ENCODE data around the gene ATXN1.

Gene ATXN1

GRCh38 chr6:16800341-16800740 lies 39.1 kb upstream of the ATXN1 start:
- H3K9me3 Mint-ChIP-seq, result no peaks in the 10 kb centered on the region

GRCh38 chr6:16799279-16800193 lies 38.3 kb upstream of the ATXN1 start:
- no peaks in the 10 kb centered on the region for H3K9me3 Mint-ChIP-seq
- peaks cover 20% of the 10 kb centered on the region for H3K4me1 Mint-ChIP-seq
- peaks cover 31% of the 10 kb centered on the region for H3K27me3 Mint-ChIP-seq (ENCODE audit: low read depth, poor library complexity)
- no peak overlapping the region for H3K27ac Mint-ChIP-seq
- no peaks in the 10 kb centered on the region for H3K36me3 Mint-ChIP-seq (ENCODE audit: low read depth)
- H3K4me3 Mint-ChIP-seq, result no peak overlapping the region
- TF ChIP-seq CTCF (IDR thresholded peaks at IDR 0.05), result no peak
- DNase-seq, result no peak

More at GRCh38 chr6:16800341-16800740, 39.1 kb upstream of the ATXN1 start:
- H3K27ac Mint-ChIP-seq, result no peak overlapping the region
- peaks cover 28% of the 10 kb centered on the region for H3K4me1 Mint-ChIP-seq
- H3K36me3 Mint-ChIP-seq (ENCODE audit: low read depth), result no peaks in the 10 kb centered on the region
- TF ChIP-seq CTCF (IDR thresholded peaks at IDR 0.05), result no peak
- peaks cover 33% of the 10 kb centered on the region for H3K27me3 Mint-ChIP-seq (ENCODE audit: low read depth, poor library complexity)
- DNase-seq, result no peak
- no peak overlapping the region for H3K4me3 Mint-ChIP-seq

- DNase-seq, result no peak
Measured at GRCh38 chr6:16793828-16794412, 32.7 kb upstream of the ATXN1 start.

GRCh38 chr6:16789329-16790038 lies 28.2 kb upstream of the ATXN1 start:
- no peak overlapping the region for H3K4me3 Mint-ChIP-seq
- H3K27me3 Mint-ChIP-seq (ENCODE audit: low read depth, poor library complexity), result peaks cover 12% of the 10 kb centered on the region
- H3K36me3 Mint-ChIP-seq (ENCODE audit: low read depth), result no peaks in the 10 kb centered on the region
- H3K9me3 Mint-ChIP-seq, result peaks cover 15% of the 10 kb centered on the region
- no peak for TF ChIP-seq CTCF (IDR thresholded peaks at IDR 0.05)
- no peaks in the 10 kb centered on the region for H3K4me1 Mint-ChIP-seq
- DNase-seq, result no peak
- H3K27ac Mint-ChIP-seq, result no peak overlapping the region

More at GRCh38 chr6:16793828-16794412, 32.7 kb upstream of the ATXN1 start:
- Mint-ChIP-seq H3K27ac (no peak overlapping the region), H3K4me3 (no peak overlapping the region), H3K4me1 (no peaks in the 10 kb centered on the region), H3K9me3 (peaks cover 11% of the 10 kb centered on the region), H3K36me3 (ENCODE audit: low read depth) (no peaks in the 10 kb centered on the region), H3K27me3 (ENCODE audit: low read depth, poor library complexity) (peaks cover 7% of the 10 kb centered on the region)
- TF ChIP-seq CTCF (IDR thresholded peaks at IDR 0.05), result no peak

GRCh38 chr6:16787128-16787682 lies 25.9 kb upstream of the ATXN1 start:
- peaks cover 11% of the 10 kb centered on the region for H3K9me3 Mint-ChIP-seq
- no peak overlapping the region for H3K4me3 Mint-ChIP-seq
- peaks cover 12% of the 10 kb centered on the region for H3K27me3 Mint-ChIP-seq (ENCODE audit: low read depth, poor library complexity)
- no peak for DNase-seq
- peaks cover 7% of the 10 kb centered on the region for H3K4me1 Mint-ChIP-seq
- H3K36me3 Mint-ChIP-seq (ENCODE audit: low read depth), result no peaks in the 10 kb centered on the region
- no peak overlapping the region for H3K27ac Mint-ChIP-seq
- TF ChIP-seq CTCF (IDR thresholded peaks at IDR 0.05), result no peak
